GM21515 (cell line): ENCODE measurements around the gene WSB2.
"Not testable (repeated sequence)": the region's sequence is repeated elsewhere in the genome, so short reads cannot be mapped to it uniquely, and the experiment has no call there.

ENCODE experiments used
- ATAC-seq: cut with Tn5 transposase; IDR thresholded peaks from one replicate; pipeline ENCODE4 v1.9.1; 2021; ENCODE audit not compliant: unreplicated experiment

The WSB2 gene

GRCh38 chr12:118061011-118061872, at the start of gene WSB2:
Gene WSB2, minus strand, starts transcription at chr12:118061179. Its CDS starts 131 bp downstream, at chr12:118061048.
- no peak for ATAC-seq

DNA sequence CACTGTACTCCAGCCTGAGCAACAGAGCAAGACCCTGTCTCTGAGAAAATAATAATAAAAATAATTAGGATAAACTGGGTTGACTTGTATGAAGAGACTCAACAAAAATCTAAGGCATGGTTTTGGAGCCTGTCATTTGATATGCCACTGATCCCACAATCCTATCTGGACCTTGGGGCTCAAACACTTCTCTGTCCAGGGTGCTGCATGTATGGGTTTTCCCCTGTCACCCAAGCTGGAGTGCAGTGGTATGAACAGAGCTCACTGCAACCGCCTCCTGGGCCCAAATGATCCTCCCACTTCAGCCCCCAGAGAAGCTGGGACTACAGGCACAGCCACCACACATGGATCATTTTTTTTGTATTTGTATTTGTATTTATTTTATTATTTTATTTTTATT, 48.1 kb upstream of the WSB2 start:
- no peak for ATAC-seq

GRCh38 chr12:118107694-118108093, 46.7 kb upstream of the WSB2 start:
- ATAC-seq, result no peak

DNA sequence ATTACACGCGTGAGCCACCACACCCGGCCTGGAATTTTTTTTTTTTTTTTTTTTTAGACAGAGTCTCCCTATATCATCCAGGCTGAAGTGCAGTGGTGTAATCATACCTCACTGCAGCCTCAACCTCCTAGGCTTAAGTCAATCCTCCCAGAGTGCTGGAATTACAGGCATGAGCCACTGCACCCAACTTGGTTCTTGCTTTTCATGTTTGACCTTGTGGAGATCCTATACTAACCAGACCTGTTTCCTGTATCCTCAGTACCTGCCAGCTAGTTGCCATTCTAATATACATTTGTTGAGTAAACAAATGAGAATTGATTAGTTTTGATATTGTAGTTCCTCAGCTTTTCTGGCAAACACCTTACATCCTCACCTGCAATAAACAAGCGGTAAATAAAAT, 46.0 kb upstream of the WSB2 start:
- no peak for ATAC-seq

GRCh38 chr12:118103601-118104382, 42.8 kb upstream of the WSB2 start, which contains the start of gene VSIG10:
Gene VSIG10, minus strand, starts transcription at chr12:118104011. Its CDS starts 340 bp downstream, at chr12:118103671.
- ATAC-seq, result peak; percentile 56

DNA sequence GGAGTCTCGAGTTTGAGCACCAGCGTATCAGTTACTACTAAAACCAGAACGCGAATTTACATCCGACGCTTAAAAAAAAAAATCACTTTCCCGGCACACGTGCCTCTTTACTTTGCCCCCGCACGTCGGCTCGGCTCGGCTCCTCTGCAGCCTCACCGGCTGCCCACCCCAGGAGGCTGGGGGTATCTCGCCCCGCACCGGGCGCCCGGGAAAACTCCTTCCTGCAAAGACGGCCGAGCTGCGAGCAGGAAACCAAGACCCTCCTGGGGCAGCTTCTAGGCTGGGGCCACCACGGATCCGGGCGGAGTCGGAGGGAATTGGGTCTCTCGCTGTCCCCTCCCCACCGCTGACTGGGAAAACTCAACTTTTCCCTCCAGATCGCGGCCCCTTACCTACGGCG, 42.2 kb upstream of the WSB2 start:
- ATAC-seq, result no peak

DNA sequence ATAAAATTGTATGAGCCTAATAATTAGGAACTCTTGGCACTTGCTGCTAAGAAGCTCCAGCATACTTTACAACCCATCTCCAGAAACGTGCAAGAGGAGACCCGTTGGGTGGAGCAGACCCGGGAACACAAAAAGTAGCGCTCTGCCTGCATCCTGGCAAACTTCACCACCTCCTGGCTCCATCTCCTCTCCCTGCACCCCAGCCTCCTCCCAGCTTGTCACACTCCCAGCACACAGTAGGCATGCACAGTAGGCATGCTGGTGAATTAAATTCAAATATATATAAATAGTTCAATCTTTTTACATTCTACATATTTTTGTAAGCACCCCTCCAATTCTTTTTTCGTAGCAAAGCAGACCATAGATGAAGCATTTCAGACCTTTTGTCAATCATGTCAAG, 41.6 kb upstream of the WSB2 start:
- no peak for ATAC-seq

- ATAC-seq, result no peak
Measured at GRCh38 chr12:118102070-118102469, 41.1 kb upstream of the WSB2 start.

GRCh38 chr12:118101051-118101450, 40.1 kb upstream of the WSB2 start:
- ATAC-seq, result no peak

- ATAC-seq, result no peak
Measured at GRCh38 chr12:118098911-118099671, 38.1 kb upstream of the WSB2 start.

- ATAC-seq, result no peak
Measured at GRCh38 chr12:118098401-118098800, 37.4 kb upstream of the WSB2 start.

DNA sequence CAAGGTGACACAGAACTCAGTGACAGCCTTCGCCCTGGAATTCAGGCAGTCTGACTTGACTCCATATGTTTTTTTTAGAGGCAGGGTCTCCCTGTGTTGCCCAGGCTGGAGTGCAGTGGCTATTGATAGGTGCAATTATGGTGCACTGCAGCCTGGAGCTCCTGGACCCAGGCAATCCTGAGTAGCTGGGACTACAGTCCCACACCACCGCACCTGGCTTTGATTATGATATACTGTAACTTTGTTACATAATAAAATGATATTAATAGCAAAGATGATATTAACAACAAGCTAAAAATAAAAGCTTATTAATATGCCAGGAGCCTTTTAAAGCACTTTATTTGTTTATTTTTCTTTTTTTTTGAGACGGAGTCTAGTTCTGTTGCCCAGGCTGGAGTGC, 33.1 kb upstream of the WSB2 start:
- ATAC-seq, result no peak

GRCh38 chr12:118089782-118090181, 28.8 kb upstream of the WSB2 start:
- ATAC-seq, result no peak

DNA sequence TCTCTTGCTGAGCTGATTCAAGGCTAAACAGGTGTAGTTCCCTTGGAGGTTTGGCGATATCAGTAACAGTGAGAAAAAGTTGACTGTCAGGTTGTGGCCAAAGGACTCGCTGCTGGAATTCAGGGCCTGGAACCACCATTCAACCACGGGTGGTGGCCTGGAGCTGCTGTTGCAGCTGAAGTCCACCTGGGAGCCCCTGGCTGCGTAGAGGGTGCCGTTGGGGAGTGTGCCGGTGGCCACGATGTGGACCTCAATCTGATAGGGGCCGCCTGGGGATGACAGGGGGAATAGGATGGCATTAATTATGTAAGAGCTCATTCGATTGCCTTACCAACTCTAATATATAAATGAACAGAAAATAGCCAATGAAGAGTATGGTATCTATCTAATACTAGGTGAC, 21.2 kb upstream of the WSB2 start:
- ATAC-seq, result no peak

GRCh38 chr12:118081521-118081920, 20.5 kb upstream of the WSB2 start:
- ATAC-seq, result not testable (repeated sequence)

- no peak for ATAC-seq
Measured at GRCh38 chr12:118073768-118074167, 12.8 kb upstream of the WSB2 start.

DNA sequence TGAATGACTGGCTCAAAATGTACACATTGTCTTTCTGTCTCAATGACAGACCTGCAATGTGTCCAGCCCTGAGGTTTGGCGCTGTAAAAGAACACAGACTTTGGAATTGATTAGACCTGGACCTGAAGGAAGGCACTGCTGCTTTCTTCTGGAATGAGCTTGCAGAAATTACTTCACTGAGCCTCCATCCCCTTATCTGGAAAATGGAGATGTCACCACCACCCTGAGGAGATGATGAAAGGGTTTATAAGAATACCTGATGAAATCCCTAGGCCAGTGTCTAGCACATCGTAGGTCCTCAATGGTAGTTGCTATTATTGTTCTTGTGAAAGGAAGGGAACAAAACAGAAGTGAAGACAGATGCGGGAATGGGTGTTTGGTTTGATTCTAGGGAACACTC, 9.7 kb upstream of the WSB2 start:
- ATAC-seq, result no peak

GRCh38 chr12:118068445-118068844, 7.5 kb upstream of the WSB2 start:
- ATAC-seq, result no peak

GRCh38 chr12:118065380-118065779, 4.4 kb upstream of the WSB2 start:
- ATAC-seq, result no peak

DNA sequence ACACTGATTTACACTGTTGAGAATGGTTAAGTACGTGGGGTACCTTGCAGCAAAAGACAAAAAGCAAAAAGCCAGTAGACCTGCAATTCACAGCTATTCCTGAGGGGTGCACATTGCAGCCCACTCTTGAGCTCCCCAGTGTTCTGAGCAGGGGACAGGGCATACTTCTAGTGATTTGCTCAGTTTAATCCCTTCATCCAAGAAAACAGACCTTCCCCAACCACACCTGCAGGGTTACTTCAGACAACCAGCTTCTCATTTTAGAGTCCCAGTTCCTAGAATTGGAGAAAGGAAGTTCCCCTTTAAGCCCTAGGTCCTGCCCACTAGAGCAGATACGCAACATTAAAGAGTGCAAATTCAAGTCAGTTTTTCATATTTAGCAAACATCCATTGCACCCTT, 3.6 kb upstream of the WSB2 start:
- no peak for ATAC-seq
